GM21786 (cell line): ENCODE results near the gene TRPM3.

Source experiments
- ATAC-seq: cut with Tn5 transposase; IDR thresholded peaks from one replicate; pipeline ENCODE4 v1.9.1; 2021; ENCODE audit not compliant: unreplicated experiment

TRPM3 gene

DNA sequence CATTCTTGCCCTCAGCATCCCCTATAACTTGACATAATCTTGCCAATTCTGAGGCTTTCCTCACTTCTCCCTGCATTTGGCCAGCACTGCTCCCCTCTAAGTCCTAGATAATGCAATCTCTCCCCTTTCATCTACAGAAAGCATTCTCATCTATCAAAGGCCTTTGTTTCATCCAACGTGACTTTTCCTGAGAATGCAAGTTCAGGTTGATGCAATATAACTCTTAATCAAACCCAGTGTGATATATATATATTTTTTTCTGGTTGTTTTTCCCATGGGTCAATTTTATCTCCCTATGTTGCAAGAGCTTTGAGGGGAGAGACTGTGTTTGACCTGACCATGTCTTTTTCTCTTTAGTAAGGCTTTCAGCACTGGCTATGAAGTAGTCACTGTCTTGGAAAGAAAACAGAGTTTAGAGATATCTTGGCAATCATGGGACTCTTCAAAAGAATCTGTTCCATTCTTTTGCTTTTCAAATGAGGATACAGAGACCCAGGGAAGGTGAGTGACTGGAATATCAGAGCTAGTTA is 268.6 kb downstream of the TRPM3 start:
- no peak for ATAC-seq

DNA sequence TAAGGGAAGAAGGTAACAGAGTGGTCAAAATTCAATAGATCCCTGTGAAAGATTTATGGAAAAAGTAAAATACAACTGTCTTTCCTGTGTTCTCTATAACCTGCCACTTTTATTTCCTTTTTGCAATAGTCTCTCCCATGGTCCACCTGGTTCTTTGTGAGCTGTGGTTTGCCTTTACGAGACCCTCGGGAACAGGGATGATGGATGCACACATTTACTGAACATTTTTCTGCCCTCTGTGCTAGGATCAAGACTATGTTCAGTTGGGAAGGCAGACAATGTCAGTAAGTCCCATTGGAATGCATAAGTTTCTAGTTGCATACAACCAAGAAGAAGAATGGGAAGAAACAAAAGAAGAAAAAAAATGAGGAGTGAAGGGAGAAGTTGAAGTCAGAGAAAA is 281.2 kb downstream of the TRPM3 start:
- no peak for ATAC-seq

DNA sequence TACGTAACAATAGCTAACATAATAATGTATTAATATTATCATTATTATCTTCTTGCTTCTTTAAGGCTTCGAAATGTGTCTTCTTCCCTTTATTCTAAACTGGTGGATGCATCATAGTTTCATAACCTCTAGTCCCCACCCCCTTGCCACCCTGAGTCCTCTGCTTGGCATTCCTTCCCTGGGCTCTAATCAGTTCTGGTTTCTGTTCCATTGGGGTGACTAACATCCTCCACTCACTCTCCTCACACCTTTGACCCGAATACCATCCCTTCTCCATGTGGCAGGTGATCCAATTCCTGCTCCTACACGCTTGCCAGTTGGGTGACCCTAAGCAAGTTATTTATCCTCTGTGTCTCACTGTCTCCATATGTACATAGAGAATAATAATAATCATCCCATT is 286.1 kb downstream of the TRPM3 start:
- no peak for ATAC-seq

DNA sequence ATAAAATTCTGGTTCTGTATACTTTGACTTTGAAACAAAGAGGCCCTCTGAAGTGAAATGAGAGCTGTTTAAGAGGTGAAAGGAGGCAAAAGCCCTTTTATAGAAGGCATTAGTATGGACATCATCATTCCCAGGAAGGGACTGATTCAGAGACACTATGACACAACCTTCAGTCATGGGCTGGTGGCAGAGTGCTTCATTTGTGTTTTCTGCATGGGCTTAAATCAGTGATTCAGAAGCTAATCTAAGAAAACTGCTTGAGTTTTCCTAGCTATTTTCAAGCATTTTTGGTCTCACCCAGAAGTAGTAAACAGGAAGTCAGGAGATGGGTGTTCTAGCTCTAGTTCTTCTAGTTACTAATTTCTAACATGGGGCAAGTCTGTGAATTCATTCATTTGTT is 288.9 kb downstream of the TRPM3 start:
- ATAC-seq: no peak

DNA sequence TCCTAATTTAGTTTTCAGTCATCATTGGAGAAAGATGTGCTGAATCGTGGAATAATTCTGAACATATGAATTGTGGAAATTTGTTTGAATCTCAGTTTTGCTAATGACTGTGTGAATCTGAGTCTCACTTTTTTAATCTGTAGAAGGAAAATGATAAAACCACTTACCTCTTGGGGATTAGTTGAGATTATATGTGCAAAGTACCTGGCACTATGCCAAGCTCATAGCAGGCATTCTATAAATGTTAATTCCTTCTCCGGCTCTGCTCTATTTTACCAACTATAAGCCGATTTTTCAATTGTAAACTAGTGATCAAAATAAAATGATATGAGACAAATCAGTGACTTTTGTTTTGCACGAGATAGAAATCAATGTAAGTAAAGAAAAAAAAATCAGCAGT is 290.8 kb downstream of the TRPM3 start:
- no peak for ATAC-seq

DNA sequence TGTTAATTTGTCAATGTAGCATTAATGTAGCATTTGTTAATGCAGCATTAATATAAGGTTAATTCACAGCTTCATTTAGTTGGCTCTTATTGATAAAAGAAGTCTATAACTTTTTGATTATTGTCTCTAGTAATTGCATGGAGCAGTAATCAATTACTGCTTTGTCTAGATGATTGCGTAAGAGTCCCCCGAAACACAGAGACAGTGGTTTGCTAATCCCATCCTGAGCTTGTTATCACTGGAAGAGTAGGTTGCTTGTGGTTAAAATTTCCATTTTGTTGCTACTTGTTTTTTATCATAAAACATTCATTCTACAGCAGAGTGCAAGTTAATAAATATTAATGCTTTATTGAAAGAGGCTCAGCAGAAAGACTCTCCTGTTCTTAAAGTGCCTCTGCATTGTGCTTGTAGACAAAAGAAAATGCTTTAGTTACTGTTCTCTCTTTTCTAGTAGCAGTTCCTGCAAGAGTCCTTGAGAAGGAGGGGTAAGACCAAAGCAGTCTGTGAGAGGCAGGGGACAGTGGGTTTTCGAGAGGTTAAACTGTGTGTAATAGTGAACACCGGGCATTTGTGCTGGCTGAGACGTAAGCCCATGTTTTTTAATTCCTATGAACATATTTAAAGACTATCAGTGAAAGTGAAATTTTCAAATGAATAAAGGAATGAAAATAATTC is 291.7 kb downstream of the TRPM3 start:
- no peak for ATAC-seq

DNA sequence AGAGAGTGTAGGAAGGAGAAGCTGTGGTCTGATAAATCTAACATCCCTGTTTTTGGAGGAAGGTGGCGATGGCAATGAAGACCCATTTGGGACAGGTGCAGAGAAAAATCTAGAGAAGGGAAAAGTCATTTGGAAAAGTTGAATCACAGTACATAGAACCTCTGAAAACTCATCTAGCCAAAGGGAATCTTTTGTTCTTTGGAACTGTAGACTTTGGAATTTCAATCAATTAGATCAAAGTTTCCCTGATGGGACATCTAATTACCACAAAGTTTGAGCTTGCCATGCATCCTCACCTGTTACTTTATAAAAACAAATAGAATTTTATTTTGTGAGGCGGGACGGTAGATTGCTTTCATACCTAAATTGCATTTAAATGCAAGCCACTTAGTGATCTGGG is 294.9 kb downstream of the TRPM3 start:
- ATAC-seq: no peak

DNA sequence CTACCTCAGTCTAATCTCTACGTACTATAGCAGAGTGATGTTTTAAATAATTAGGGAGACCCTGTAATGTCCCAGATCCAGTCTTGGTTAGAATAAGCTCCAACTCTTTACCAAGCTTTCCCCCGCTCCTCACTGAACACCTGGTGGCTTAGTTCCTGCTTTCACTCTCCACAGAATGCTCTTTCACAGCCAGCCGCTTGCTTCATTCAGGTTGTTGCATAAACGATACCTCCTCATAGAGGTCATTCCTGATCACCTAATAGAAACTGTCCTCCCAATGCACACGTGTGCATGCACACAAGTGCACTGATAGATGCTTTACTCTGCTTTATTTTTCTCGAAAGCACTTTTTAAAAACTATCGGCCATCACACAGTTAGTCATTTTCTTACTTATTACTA is 298.1 kb downstream of the TRPM3 start:
- no peak for ATAC-seq

DNA sequence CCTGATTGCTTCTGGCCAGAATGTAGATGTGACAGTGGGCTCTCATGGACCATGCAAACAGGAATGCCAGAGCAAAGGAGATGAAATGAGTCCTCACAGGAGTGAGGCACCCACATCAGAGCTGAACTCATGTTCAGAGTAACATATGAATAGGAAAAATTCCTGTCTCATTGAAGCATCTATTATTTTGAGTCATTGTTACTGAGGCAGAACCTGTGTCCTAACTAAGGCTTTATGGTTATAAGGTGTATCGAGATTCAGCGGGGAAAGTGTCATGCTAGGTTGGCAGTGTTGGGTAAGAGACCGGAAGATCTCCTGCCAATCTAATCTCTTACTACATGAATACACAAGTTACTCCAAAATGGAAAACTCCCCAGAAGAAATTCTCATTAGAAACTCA is 304.1 kb downstream of the TRPM3 start:
- ATAC-seq: no peak

DNA sequence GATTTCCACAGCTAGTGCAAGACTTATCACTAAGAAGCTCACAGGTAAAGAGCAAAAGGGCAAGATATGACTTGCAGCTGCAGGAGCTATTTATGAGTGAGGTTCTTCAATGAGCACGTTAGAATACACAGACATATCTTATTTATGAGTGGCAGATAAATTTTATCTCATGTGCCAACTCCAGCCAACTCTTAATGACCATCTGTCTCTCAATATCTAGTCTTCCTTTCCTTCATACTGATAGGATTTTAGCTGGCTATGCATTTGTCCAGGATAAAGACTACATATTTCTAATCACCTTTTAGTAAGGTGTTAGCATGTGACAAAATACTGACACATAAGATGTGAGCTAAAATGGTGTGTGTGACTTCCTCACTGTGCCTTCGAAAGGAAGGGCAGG is 304.5 kb downstream of the TRPM3 start:
- no peak for ATAC-seq

DNA sequence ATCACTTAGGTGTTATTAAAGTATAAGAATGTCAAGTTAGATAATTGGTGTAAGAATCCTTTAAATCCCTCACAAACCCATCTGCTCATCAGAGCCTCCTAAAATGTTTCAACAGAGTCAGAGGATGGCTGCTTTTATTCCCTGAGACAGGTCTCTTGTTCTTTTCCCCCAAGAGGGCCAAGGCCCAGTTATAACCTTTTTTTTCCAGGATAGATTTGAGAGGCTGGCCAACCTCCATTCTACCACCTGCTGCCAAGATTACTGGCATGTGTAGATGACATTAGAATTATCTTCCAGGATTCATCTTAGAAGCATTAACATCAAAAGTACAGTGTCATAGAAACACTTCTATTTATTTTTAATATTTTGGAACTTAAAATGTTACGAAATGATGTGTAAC is 305.1 kb downstream of the TRPM3 start:
- ATAC-seq: no peak

DNA sequence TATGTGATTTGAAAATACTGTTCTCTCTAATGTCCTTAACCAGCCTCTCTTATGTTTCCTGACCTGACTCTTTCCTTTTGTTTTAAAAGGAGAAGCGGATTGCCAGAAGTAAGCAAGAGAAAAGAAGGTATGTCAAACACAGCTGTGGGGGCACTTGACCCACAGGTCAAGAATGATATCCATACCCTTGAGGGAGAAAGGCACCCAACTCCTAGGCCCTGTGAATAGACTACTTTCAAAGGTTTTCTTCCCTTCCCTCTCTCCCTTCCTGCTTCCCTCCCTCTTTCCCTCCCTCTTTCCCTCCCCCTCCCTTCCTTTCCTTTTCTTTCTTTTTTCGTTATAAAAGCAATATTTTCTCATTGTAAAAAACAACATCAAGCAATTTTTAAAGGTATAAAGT is 306.8 kb downstream of the TRPM3 start:
- no peak for ATAC-seq

DNA sequence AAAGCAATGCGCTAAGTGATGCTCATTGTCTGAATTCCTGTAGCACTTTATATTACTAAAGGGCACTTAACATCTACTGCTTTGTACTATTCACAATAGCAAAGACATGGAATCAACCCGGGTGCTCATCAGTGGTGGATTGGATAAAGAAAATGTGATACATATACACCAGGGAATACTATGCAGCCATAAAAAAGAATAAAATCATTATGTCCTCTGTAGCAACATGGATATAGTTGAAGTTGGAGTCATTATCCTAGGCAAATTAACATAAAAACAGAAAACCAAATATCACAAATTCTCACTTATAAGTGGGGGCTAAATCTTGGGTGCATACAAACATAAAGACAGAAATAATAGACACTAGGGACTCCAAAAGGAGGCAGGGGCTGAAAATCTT is 308.3 kb downstream of the TRPM3 start:
- no peak for ATAC-seq

DNA sequence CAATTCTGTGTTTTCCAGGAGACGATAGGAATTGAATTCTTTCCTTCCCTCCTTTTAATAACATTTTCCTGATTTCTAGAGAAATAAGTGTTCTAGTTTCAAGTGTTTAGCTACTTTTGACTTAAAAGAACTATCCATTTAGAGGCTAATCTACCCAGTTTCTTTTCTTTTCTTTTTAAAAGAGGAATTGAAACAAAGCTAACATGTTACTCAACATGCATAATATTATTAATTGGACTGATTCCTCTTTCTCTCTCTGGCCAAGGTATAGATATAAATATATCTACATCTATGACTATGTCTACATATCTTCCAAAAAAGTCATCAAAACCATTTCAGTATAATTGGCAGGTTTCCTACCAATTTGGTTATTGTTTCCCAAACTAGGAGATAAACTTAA is 309.8 kb downstream of the TRPM3 start:
- peak; percentile 71 for ATAC-seq

DNA sequence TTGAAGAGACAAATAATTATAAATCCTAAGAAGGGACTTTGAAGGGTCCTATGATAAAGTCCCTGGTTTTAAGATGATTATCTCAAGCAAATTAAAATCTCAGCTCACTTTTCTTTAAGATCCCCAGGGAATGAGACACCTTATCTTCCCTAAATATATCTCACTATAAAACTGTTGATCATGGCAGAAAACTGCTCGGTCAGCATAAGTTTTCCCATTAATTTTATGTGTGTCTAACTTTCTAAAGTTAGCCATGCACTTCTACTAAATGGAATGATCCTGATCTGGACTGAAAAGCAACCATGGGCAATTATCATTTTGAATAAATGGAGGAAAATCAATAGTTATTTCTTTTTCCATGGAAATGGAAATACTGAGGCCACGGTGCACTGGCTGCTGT is 314.5 kb downstream of the TRPM3 start:
- no peak for ATAC-seq

DNA sequence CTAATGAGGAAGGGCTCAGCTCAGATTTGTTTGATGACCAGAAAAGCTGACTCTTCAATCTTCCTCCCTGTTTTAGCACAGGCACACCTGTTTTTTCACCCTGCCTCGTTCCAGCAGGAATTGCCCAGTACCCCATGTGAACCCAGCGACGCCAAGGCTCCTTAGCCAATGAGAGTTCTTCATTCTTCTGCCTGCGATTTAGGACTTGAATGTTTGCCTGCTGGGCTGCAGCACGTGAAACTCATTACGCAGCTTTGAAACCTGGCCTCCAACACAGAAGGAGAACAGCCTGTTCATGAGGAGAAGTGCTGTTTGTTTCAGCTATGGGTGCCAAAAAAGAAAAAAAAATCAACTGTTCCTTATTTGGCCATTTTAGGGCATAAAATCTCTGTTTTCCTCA is 315.5 kb downstream of the TRPM3 start:
- ATAC-seq: no peak

DNA sequence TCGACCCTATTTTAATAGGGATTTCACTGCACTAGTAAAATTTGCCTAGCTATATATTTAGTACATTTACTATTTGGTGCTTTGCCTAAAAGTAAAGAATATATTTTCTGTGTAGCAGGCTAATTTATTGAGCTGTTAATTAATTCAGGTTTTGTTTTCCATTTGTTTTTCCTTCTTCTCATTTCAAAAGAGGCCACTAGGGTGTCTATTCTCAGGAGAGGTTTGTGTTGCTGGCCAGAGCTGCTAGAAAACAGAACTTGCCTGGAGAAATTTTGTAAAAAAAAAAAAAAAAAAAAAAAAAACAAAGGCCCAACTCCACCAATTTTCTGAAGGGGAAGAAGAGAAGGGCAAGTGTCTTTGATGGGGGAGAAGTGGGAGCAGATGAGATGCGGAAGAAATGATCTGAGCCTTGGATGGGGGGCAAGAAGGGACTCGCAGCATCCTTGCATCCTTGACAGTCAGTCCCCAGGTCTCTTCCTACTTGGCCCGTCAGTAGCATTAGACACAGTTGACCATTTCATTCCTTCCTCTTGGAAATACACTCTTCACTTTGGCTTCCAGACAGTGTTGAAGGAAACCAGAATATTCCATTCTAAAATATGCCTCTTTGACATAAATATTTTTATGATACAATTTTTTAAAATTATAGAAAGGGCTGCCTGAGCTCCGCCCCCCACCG is 318.5 kb downstream of the TRPM3 start:
- ATAC-seq: no peak

DNA sequence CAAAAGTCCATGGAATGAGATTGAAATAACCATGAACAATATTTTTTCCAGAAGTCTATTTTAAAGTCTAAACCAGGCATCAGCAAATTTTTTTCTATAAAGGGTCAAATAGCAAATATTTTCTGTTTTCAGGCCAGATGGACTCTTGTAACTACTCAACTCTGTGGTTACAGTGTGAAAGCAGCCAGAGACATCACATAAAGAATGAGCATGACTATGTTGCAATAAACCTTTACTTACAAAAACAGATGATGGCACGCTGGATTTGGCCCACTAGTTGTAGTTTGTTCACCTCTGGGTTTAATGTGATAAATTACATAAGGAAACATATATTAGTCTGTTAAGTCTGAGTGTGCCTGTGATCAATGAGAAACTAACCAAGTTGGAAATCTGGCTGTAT is 319.2 kb downstream of the TRPM3 start:
- no peak for ATAC-seq

DNA sequence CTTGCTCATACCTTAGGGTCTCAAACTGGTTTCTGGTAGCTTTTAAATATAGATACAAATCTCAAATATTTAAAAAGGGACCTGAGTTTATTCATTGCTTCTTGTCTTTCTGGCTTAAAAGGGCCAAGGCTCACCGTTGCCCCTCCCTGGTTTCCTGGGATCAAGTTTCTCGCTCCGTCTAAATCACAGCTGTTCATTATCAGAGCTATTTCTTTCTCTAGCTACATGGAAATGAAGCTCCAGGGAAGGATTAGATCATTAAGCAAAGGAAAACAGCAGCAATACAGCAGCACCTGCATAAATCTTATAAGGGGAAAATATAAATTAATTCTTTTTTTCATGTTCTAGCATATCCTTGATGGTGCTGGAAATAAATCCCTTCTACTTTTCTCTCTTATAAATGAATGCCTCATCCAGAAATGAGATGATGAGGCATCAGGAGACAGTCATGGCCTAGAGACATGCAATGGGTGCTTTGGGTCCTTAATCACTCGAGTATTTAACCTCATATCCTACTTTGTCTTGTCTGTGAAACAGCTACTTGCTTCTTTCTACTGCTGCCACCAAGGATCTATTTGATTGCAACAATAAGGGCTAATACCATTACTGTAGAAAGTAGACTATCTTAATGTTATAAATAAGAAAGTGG is 320.1 kb downstream of the TRPM3 start:
- ATAC-seq: no peak

DNA sequence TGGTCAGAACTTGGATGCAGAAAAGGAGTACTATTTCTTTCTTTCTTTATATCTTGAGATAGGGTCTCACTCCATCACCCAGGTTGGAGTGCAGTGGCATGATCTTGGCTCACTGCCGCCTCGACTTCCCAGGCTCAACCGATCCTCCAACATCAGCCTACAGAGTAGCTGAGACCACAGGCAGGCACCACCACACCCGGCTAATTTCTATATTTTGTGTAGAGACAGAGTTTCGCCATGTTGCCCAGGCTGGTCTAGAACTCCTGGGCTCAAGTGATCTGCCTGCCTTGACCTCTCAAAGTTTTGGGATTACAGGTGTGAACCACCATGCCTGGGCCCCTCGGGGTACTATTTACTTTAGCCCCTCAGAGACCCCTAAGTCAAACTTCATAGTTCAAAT is 323.4 kb downstream of the TRPM3 start:
- no peak for ATAC-seq

DNA sequence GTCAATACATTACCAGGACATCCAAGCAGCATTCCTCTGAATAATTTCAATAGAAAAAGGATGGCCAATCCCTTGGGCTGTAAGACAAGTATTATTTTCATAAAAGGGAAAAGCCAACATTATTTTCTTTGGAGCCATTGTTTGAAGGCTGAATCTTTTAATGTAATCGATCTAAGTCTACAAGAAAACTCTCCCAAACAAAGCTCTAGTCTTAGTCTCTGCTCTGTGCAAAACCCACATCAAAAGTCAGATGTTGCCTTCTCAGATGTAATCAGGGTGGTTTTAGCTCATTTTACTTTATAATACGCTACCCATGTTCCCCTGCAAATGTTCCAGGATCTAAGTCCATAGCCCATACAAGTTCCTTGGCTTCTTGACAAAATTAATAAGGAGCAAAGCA is 325.6 kb downstream of the TRPM3 start:
- no peak for ATAC-seq

DNA sequence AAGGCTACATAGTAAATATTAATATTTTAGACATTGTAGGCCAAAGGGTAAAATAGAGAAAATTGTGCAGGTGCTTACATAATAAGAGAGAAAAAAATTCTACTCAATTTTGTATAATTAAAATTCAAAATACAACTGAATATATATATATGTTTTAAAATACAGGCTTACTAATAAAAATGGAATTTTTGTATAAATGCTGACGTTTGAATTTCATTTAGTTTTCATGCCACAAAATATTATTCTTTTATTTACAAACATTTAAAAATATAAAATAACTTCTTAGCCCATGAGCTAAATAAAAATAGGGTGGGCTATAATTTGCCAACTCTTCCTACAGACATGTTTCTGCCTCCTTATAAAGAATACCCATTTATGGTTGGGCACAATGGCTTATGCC is 328.6 kb downstream of the TRPM3 start:
- ATAC-seq: no peak
